B cell (primary cell): Measurements from ENCODE around the gene HOXD9. TPM values are rescaled to one million over a fixed set of nuclear protein-coding genes. Genes with fewer than 3 reads are reported as not detected.

Experiments
- ATAC-seq: fragments of 200-7000 bp; cut with Tn5 transposase; one replicate; pipeline ENCODE4 v1.10.0; 2021; ENCODE audit warnings: low read depth, mild to moderate bottlenecking, moderate number of reproducible peaks, moderate library complexity
- CTCF ChIA-PET: fragments of 350-600 bp; sonication (Branson Sonifier 250); formaldehyde crosslinking; loops from one replicate; lab custom pipeline; 2021; ENCODE audit warnings: antibody characterized with exemption, inconsistent platforms; lab: Charles Lee
- POLR2A ChIA-PET: fragments of 350-600 bp; sonication (Branson Sonifier 250); formaldehyde crosslinking; loops from one replicate; lab custom pipeline; 2021; ENCODE audit warnings: antibody characterized with exemption; lab: Charles Lee
- DNase-seq: peaks from one replicate; pipeline ENCODE4 v3.0.0; 2013
- H2AFZ ChIP-seq: 2 replicates; pipeline ENCODE4 v1.6.1; 2012; ENCODE audit warnings: mild to moderate bottlenecking, low read depth, low read length; ENCODE audit not compliant: insufficient read depth, poor library complexity, severe bottlenecking
- H3K27ac ChIP-seq, 2 donors: 1 replicate in 1 of 2; 2 replicates in 1 of 2; pipeline ENCODE4 v1.5.1; 2012 to 2013; ENCODE audit warnings: low read length in 2 of 2, mild to moderate bottlenecking in 2 of 2, moderate library complexity in 1 of 2
- H3K27me3 ChIP-seq, 4 experiments: fragments of 200-600 bp in 1 of 4; sonication (generic) in 1 of 4; replicated peaks in 1 of 4; 1 replicate in 2 of 4; 2 replicates in 2 of 4; pipeline versions ENCODE4 v1.6.1 to v1.7.0; 2013 to 2016; ENCODE audit warnings: low read length in 3 of 4, mild to moderate bottlenecking in 2 of 4, mixed read lengths in 1 of 4, moderate library complexity in 1 of 4; ENCODE audit not compliant: insufficient read depth in 4 of 4, control insufficient read depth in 3 of 4; ENCODE audit errors: control extremely low read depth in 1 of 4
- H3K36me3 ChIP-seq, 2 experiments: replicated peaks in 1 of 2; 1 replicate in 1 of 2; 2 replicates in 1 of 2; pipeline versions ENCODE4 v1.6.1 to v1.7.1; 2013; ENCODE audit warnings: low read length in 1 of 2; ENCODE audit not compliant: insufficient read depth in 2 of 2, control insufficient read depth in 1 of 2; ENCODE audit errors: control extremely low read depth in 1 of 2, extremely low read depth in 1 of 2
- H3K4me1 ChIP-seq, 2 donors: fragments of 200-600 bp in 1 of 2; sonication (generic) in 1 of 2; 1 replicate in 1 of 2; 2 replicates in 1 of 2; pipeline versions ENCODE4 v1.5.1 to v1.6.1; 2013 to 2017; ENCODE audit warnings: low read length in 2 of 2; ENCODE audit not compliant: control insufficient read depth in 2 of 2, insufficient read depth in 2 of 2
- H3K4me2 ChIP-seq: replicated peaks from 2 replicates; pipeline ENCODE3; 2012; ENCODE audit warnings: mild to moderate bottlenecking, low read depth, low read length; ENCODE audit not compliant: poor library complexity, severe bottlenecking
- H3K4me3 ChIP-seq, 5 experiments: fragments of 200-600 bp in 1 of 5; sonication (generic) in 1 of 5; 1 replicate in 3 of 5; 2 replicates in 2 of 5; pipeline versions ENCODE4 v1.5.1 to v1.7.0; 2011 to 2016; ENCODE audit warnings: low read length in 4 of 5, mild to moderate bottlenecking in 4 of 5, low read depth in 2 of 5, control low read depth in 1 of 5, moderate library complexity in 1 of 5; ENCODE audit not compliant: insufficient read depth in 1 of 5; ENCODE audit errors: control extremely low read depth in 1 of 5, extremely low read depth in 1 of 5
- H3K79me2 ChIP-seq: fragments of 200-600 bp; sonication (generic); one replicate; pipeline ENCODE4 v1.6.0; 2016; ENCODE audit warnings: low read length; ENCODE audit not compliant: control insufficient read depth, insufficient read depth
- H3K9ac ChIP-seq: fragments of 200-600 bp; sonication (generic); 2 replicates; pipeline ENCODE4 v1.6.1; 2017; ENCODE audit warnings: mild to moderate bottlenecking, low read length, moderate library complexity
- H3K9me3 ChIP-seq, 3 donors: one replicate each; pipeline versions ENCODE4 v1.6.1 to v1.7.1; 2013; ENCODE audit warnings: low read length in 2 of 3; ENCODE audit not compliant: control insufficient read depth in 2 of 3, insufficient read depth in 1 of 3; ENCODE audit errors: control extremely low read depth in 1 of 3
- H4K20me1 ChIP-seq: 2 replicates; pipeline ENCODE4 v1.6.0; 2012; ENCODE audit warnings: mild to moderate bottlenecking, low read length; ENCODE audit not compliant: insufficient read depth, control insufficient read depth, poor library complexity, severe bottlenecking
- H3K27ac Mint-ChIP-seq: one replicate; pipeline ENCODE4 v1.8.0; 2021; ENCODE audit warnings: mixed read lengths
- H3K27me3 Mint-ChIP-seq: one replicate; pipeline ENCODE4 v1.8.0; 2021; ENCODE audit warnings: mixed read lengths
- H3K4me1 Mint-ChIP-seq: one replicate; pipeline ENCODE4 v1.8.0; 2021; ENCODE audit warnings: mixed read lengths
- H3K4me3 Mint-ChIP-seq: one replicate; pipeline ENCODE4 v1.8.0; 2021; ENCODE audit warnings: mixed read lengths
- H3K9me3 Mint-ChIP-seq: one replicate; pipeline ENCODE4 v1.8.0; 2022; ENCODE audit warnings: mixed read lengths; ENCODE audit not compliant: insufficient read depth
- EZH2 ChIP-seq: IDR thresholded peaks from 2 replicates; pipeline ENCODE4 v1.6.1; 2012; ENCODE audit warnings: borderline replicate concordance, low read depth, mild to moderate bottlenecking, moderate library complexity, low read length; ENCODE audit not compliant: insufficient read depth, poor library complexity, severe bottlenecking
- WGBS: methylation state at CpG from one replicate; pipeline ENCODE4 v1.1.5; 2013; ENCODE audit warnings: missing lambda C conversion rate; ENCODE audit not compliant: insufficient coverage; 5-methylcytosine and 5-hydroxymethylcytosine counted together
- intact Hi-C: fragments of 100-400 bp; cut with micrococcal nuclease; formaldehyde crosslinking; loops from one replicate; pipeline ENCODE4 v1.10.0; 2022
- polyA plus RNA-seq: library from polyadenylated mRNA; depleted of rRNA; stranded (reverse); fragments of >200 nt; gene quantifications from 2 replicates; pipeline ENCODE4 v1.2.3, GENCODE V29; 2012
- total RNA-seq, 2 donors: library from RNA; stranded (reverse); fragments of 120-200 nt in 1 of 2; gene quantifications; 1 replicate in 1 of 2; 2 replicates in 1 of 2; pipeline versions ENCODE4 v1.2.3 to v1.2.4, GENCODE V29; 2013 to 2022
- TF ChIP-seq, protein P1 (sequence below): fragments of 200-600 bp; IDR thresholded peaks from one replicate; pipeline ENCODE4 v1.8.0; 2022; ENCODE audit warnings: antibody characterized with exemption, mild to moderate bottlenecking

The HOXD9 gene
- total and polyA plus RNA-seq, 2 donors (not counting 1 experiment from before 2014, with no cell fraction given) = not detected

DNA sequence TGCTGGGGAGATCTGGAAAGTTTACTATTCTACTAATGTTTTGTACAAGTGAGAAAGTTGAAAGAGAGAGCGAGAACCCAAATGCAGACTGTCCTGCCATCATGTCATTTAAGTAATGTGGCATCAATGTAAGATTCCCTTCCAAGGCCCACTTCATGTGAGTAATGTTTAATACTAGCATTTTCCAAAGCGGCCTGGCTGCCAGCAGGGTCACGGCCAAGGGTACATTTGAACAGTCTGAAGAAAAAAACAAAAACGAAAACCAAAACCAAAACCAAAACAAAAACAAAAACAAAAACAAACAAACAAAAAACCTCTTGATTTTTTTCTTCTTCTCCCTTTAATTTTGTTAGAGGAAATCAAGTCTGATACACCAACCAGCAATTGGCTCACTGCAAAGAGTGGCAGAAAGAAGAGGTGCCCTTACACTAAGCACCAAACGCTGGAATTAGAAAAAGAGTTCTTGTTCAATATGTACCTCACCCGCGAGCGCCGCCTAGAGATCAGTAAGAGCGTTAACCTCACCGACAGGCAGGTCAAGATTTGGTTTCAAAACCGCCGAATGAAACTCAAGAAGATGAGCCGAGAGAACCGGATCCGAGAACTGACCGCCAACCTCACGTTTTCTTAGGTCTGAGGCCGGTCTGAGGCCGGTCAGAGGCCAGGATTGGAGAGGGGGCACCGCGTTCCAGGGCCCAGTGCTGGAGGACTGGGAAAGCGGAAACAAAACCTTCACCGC is 3.7 kb upstream of the HOXD9 start:
- Histone ChIP-seq H3K79me2 (no peaks in the 10 kb centered on the region), H3K27ac (no peak overlapping the region), H3K27me3 (peaks cover 0 to 92% (median 71%) of the 10 kb centered on the region in 4 experiments), H2AFZ (no peak overlapping the region), H3K4me1 (peaks cover 5 to 32% of the 10 kb centered on the region in 2 donors), H3K4me2 (no peak overlapping the region), H4K20me1 (no peaks in the 10 kb centered on the region), H3K4me3 (no peak overlapping the region), H3K9me3 (peaks cover 0 to 65% (median 2%) of the 10 kb centered on the region in 3 donors), H3K9ac (no peak overlapping the region), H3K36me3 (no peaks in the 10 kb centered on the region)
- Mint-ChIP-seq H3K27ac (no peak overlapping the region), H3K4me1 (peaks cover 9% of the 10 kb centered on the region), H3K9me3 (peaks cover 2% of the 10 kb centered on the region), H3K4me3 (no peak overlapping the region), H3K27me3 (peaks cover 71% of the 10 kb centered on the region)
- ChIA-PET CTCF (no interaction called here), POLR2A (no interaction called here)
- intact Hi-C loops = no loop called here
- TF ChIP-seq, protein P1, sequence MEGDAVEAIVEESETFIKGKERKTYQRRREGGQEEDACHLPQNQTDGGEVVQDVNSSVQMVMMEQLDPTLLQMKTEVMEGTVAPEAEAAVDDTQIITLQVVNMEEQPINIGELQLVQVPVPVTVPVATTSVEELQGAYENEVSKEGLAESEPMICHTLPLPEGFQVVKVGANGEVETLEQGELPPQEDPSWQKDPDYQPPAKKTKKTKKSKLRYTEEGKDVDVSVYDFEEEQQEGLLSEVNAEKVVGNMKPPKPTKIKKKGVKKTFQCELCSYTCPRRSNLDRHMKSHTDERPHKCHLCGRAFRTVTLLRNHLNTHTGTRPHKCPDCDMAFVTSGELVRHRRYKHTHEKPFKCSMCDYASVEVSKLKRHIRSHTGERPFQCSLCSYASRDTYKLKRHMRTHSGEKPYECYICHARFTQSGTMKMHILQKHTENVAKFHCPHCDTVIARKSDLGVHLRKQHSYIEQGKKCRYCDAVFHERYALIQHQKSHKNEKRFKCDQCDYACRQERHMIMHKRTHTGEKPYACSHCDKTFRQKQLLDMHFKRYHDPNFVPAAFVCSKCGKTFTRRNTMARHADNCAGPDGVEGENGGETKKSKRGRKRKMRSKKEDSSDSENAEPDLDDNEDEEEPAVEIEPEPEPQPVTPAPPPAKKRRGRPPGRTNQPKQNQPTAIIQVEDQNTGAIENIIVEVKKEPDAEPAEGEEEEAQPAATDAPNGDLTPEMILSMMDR = peak; percentile 34
- TF ChIP-seq EZH2 = no peak
- ATAC-seq = no peak
- DNase-seq = no peak
- WGBS = 11% methylated on average over 18 of the region's 24 CpGs
